ENCODE data around the gene CYSRT1. TPM values are rescaled to one million over a fixed set of nuclear protein-coding genes. Genes with fewer than 3 reads are reported as not detected.

Gene CYSRT1
- total RNA-seq, 1 experiment from 2014 or later = 1.0 TPM

DNA sequence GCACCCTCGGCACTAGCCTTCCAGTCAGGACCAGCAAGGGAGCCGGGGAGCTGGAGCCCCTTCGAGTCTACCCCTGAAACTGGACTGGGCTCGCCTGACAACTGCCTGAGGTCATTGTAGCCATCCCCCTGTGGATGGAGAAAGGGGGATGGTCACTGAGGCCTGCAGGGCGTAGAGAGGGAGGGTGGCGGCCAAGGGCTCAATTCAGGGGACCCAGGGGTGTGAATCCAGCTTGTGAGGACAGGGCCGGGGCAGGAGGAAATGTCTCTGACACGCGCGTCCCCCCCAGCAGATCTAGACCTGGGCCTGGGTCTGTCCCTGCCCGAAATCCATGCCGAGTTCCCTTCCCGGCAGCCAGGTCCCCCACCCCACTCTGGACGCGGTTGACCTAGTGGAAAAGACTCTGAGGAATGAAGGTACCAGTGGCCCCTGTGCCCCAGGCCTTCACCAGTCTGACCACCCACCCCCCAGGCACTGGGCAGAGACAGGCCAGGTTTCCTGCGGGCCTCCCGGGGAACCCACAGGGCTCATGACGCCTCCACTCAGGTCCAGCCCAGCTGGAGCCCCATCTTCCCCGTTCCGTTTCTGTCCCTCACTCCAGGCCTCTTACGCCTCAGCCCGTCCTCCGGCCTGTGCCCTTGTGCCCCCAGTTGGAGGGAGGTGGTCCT, 6.5 kb downstream of the CYSRT1 start:
- TF ChIP-seq, protein P1, sequence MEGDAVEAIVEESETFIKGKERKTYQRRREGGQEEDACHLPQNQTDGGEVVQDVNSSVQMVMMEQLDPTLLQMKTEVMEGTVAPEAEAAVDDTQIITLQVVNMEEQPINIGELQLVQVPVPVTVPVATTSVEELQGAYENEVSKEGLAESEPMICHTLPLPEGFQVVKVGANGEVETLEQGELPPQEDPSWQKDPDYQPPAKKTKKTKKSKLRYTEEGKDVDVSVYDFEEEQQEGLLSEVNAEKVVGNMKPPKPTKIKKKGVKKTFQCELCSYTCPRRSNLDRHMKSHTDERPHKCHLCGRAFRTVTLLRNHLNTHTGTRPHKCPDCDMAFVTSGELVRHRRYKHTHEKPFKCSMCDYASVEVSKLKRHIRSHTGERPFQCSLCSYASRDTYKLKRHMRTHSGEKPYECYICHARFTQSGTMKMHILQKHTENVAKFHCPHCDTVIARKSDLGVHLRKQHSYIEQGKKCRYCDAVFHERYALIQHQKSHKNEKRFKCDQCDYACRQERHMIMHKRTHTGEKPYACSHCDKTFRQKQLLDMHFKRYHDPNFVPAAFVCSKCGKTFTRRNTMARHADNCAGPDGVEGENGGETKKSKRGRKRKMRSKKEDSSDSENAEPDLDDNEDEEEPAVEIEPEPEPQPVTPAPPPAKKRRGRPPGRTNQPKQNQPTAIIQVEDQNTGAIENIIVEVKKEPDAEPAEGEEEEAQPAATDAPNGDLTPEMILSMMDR (conservative IDR thresholded peaks at IDR 0.05) = no peak
- no CpG with 5 or more reads among the region's 23 CpGs for WGBS (ENCODE audit: extremely low coverage, insufficient read length, low lambda C conversion rate)
- Histone ChIP-seq H2BK5ac (ENCODE audit: insufficient read length, low read length) (no peak overlapping the region), H4K20me1 (ENCODE audit: control insufficient read depth, insufficient read depth, insufficient read length) (no peaks in the 10 kb centered on the region), H4K8ac (replicated peaks; ENCODE audit: insufficient read length, low read depth, low read length) (no peak overlapping the region), H3K56ac (ENCODE audit: insufficient read length, low read depth, low read length) (no peak overlapping the region), H3K23me2 (ENCODE audit: insufficient read length, low read depth, low read length, poor library complexity, severe bottlenecking) (no peaks in the 10 kb centered on the region), H3K14ac (ENCODE audit: insufficient read depth, low read length) (no peak overlapping the region), H3K18ac (ENCODE audit: insufficient read length, low read depth, low read length) (no peak overlapping the region), H3T11ph (ENCODE audit: low read length) (no peak overlapping the region), H3K79me1 (ENCODE audit: insufficient read depth, low read depth, low read length, poor library complexity, severe bottlenecking) (no peaks in the 10 kb centered on the region), H3K9me3 (ENCODE audit: control insufficient read depth, low read depth, low read length) (no peaks in the 10 kb centered on the region), H3K4ac (ENCODE audit: low read depth, low read length) (no peak overlapping the region), H2BK120ac (ENCODE audit: low read depth, low read length, poor library complexity, severe bottlenecking) (no peak overlapping the region), H2AFZ (ENCODE audit: low read length) (no peak overlapping the region), H3K4me2 (ENCODE audit: insufficient read depth, insufficient read length, low read length) (no peak overlapping the region), H3K79me2 (ENCODE audit: insufficient read depth, low read length) (no peaks in the 10 kb centered on the region), H2AK5ac (ENCODE audit: insufficient read length, low read length) (no peak overlapping the region), H3K27me3 (ENCODE audit: insufficient read depth, low read length) (no peaks in the 10 kb centered on the region), H4K91ac (ENCODE audit: insufficient read length, low read depth, low read length) (no peak overlapping the region), H3K4me1 (ENCODE audit: insufficient read depth, low read length) (no peaks in the 10 kb centered on the region), H2BK12ac (ENCODE audit: insufficient read length, low read depth, low read length) (no peak overlapping the region), H3K9ac (ENCODE audit: extremely low read depth, insufficient read length, low read length) (no peak overlapping the region), H3K27ac (ENCODE audit: insufficient read length, low read depth, low read length) (no peak overlapping the region), H4K5ac (ENCODE audit: insufficient read length, low read depth, low read length) (no peak overlapping the region), H2BK20ac (ENCODE audit: low read depth, low read length, poor library complexity, severe bottlenecking) (no peak overlapping the region), H2BK15ac (ENCODE audit: low read depth, low read length) (no peak overlapping the region), H3K23ac (ENCODE audit: insufficient read length, low read depth, low read length) (no peak overlapping the region)
- Mint-ChIP-seq H3K4me3 (no peak overlapping the region), H3K4me1 (peaks cover 7 to 11% of the 10 kb centered on the region in 2 experiments), H3K27ac (no peak overlapping the region), H3K9me3 (no peaks in the 10 kb centered on the region), H3K36me3 (ENCODE audit: insufficient read depth in 1 of 3, low read depth in 3 of 3) (no peaks in the 10 kb centered on the region), H3K27me3 (ENCODE audit: low read depth) (peaks cover 7% of the 10 kb centered on the region)
- DNase-seq = no peak

All from H9 (cell line).